Stimulated activated naive CD8-positive, alpha-beta T cell treated with anti-CD3 and anti-CD28 coated beads, Interleukin-15, Interleukin-2, amounts not matched to agents 100 ng/mL and 50 ng/mL, for 24 hours (primary cell): Measurements from ENCODE around the gene MAP2.

Experiments used
- H3K27ac Mint-ChIP-seq: one replicate; pipeline ENCODE4 v1.8.0; 2021; ENCODE audit warnings: mild to moderate bottlenecking, mixed read lengths
- H3K27me3 Mint-ChIP-seq: one replicate; pipeline ENCODE4 v1.8.0; 2021; ENCODE audit warnings: mixed read lengths
- H3K36me3 Mint-ChIP-seq: one replicate; pipeline ENCODE4 v1.8.0; 2021; ENCODE audit warnings: low read depth, mixed read lengths
- H3K4me1 Mint-ChIP-seq: one replicate; pipeline ENCODE4 v1.8.0; 2021; ENCODE audit warnings: low read depth, mixed read lengths
- H3K4me3 Mint-ChIP-seq: one replicate; pipeline ENCODE4 v1.8.0; 2021; ENCODE audit warnings: mild to moderate bottlenecking, mixed read lengths
- H3K9me3 Mint-ChIP-seq: one replicate; pipeline ENCODE4 v1.8.0; 2021; ENCODE audit warnings: mixed read lengths

The MAP2 gene

DNA sequence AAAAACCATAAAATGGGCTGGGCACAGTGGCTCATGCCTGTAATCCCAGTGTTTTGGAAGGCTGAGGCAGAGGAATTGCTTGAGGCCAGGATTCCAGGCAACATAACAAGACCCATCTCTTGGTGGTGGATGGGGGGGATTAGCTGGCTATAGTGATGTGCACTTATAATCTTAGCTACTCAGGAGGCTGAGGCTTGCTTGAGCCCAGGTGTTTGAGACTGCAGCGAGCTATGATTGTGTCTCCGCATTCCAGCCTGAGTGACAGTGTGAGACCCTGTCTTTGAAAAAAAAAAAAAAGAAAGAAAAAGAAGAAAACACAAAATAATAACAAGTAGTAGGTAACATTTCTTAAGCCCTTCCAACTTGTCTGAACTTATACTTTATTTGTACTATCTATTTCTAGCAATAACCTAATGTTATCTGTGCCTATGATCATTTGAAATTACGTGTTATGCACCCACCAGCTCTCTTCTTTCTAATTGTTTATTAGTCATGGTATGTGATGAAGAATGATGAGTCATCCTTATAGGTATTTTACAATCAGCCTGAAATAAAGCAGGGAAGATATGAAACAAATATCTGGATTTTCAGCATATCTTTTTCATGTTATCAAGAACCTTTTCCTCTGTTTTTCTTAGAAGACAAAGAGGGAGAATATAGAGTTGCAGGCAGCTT lies 218.4 kb downstream of the MAP2 start:
- no peaks in the 10 kb centered on the region for H3K4me1 Mint-ChIP-seq
- H3K36me3 Mint-ChIP-seq, result no peaks in the 10 kb centered on the region
- H3K27me3 Mint-ChIP-seq, result no peaks in the 10 kb centered on the region
- H3K9me3 Mint-ChIP-seq, result no peaks in the 10 kb centered on the region
- H3K27ac Mint-ChIP-seq, result no peak overlapping the region
- H3K4me3 Mint-ChIP-seq, result no peak overlapping the region

DNA sequence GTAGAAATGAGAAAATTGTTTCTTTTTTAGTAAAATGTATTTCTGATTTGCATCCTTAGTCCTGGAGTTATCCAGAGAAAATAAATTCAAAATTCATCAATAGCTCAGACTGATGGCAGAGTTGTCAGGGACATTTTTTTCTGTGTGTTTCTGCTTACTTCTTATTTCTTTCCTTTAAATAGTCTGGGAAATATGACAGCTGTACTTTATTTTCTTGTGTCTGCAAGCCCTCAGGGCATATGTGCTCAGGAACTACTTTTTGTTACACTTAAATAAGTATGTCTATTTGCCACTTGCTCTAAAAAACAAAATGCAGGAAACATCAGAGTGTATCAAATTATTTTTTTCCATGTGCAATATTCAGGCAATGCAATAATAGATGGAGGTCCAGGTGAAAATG lies 221.0 kb downstream of the MAP2 start:
- Mint-ChIP-seq H3K9me3 (no peaks in the 10 kb centered on the region), H3K27me3 (no peaks in the 10 kb centered on the region), H3K36me3 (no peaks in the 10 kb centered on the region), H3K4me1 (no peaks in the 10 kb centered on the region), H3K4me3 (no peak overlapping the region), H3K27ac (no peak overlapping the region)

DNA sequence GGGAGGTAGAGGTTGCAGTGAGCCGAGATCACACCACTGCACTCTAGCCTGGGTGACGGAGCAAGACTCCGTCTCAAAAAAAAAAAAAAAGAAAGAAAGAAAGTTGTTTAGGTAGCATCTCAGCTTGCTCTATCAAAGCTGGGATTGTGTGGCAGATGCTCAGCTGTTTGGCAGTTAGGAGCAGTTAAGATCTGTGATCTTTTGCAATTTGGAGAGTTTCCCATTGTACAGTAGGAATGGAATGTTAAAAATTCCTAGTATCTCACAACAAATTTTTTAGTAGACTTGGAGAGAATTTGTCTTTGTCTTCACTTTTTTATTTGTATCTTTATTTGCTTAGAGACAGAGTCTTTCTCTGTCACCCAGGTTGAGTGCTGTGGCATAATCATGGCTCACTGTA lies 224.9 kb downstream of the MAP2 start:
- H3K9me3 Mint-ChIP-seq, result no peaks in the 10 kb centered on the region
- H3K27me3 Mint-ChIP-seq, result no peaks in the 10 kb centered on the region
- no peaks in the 10 kb centered on the region for H3K36me3 Mint-ChIP-seq
- no peak overlapping the region for H3K4me3 Mint-ChIP-seq
- no peak overlapping the region for H3K27ac Mint-ChIP-seq
- H3K4me1 Mint-ChIP-seq, result no peaks in the 10 kb centered on the region

DNA sequence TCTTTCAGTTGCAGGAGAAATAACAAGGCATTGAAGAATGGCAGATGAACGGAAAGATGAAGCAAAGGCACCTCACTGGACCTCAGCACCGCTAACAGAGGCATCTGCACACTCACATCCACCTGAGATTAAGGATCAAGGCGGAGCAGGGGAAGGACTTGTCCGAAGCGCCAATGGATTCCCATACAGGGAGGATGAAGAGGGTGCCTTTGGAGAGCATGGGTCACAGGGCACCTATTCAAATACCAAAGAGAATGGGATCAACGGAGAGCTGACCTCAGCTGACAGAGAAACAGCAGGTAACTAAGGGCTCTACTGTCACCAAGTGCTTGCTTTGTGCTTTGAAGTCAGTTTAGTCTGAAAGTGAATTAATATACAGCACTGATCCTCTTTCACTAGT lies 229.3 kb downstream of the MAP2 start:
- Mint-ChIP-seq H3K4me3 (no peak overlapping the region), H3K27ac (no peak overlapping the region), H3K27me3 (no peaks in the 10 kb centered on the region), H3K9me3 (no peaks in the 10 kb centered on the region), H3K36me3 (no peaks in the 10 kb centered on the region), H3K4me1 (no peaks in the 10 kb centered on the region)

DNA sequence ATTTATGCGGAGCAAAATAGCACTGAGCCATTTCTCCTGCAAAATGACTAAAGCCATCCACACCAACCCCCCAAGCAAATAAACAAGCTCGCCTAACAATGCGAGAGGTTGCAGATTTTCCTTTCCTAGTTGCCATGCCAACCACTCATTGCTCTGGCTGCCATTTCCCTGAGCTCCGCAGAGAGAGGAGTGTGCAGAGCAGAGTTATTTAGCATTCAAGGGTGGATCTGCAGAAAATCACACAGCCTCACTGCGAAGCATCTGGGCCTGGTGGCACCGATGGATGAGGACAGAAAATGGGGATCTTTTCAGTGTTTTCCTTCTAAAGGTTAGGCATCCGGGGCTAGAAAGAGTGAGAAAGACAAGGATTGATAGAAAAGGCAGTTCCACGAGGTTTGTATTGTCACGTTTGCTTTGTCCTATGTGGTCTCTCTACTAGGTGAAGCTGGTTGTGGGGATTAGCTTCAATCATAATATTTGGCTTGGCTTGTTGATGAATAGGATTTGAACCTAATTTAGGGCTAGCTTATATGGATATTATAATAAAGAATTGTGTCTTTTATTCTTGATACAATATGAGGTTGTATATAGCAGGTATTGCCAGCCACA lies 237.5 kb downstream of the MAP2 start:
- Mint-ChIP-seq H3K4me3 (no peak overlapping the region), H3K27me3 (no peaks in the 10 kb centered on the region), H3K36me3 (no peaks in the 10 kb centered on the region), H3K9me3 (peaks cover 3% of the 10 kb centered on the region), H3K4me1 (no peaks in the 10 kb centered on the region), H3K27ac (no peak overlapping the region)

DNA sequence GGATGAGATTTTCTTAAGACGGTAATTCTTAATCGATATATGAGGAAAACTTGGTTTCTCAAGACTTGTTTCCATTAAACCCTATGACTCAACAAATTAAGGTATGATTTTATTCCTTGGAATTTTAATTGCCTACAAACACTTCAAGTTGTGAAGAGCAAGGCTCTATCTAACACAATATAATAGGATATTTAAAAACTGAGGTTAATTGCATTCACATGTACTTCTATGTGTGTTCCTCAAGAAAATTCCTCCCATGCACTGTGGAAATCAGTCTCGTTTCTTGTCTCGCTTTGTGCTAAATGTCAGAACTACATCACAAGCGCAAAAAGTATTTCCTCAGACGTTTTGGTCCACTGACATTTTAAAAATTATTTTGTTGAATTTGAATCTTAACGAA lies 238.2 kb downstream of the MAP2 start:
- H3K27me3 Mint-ChIP-seq, result no peaks in the 10 kb centered on the region
- no peaks in the 10 kb centered on the region for H3K4me1 Mint-ChIP-seq
- no peak overlapping the region for H3K27ac Mint-ChIP-seq
- H3K9me3 Mint-ChIP-seq, result peaks cover 3% of the 10 kb centered on the region
- no peaks in the 10 kb centered on the region for H3K36me3 Mint-ChIP-seq
- H3K4me3 Mint-ChIP-seq, result no peak overlapping the region

DNA sequence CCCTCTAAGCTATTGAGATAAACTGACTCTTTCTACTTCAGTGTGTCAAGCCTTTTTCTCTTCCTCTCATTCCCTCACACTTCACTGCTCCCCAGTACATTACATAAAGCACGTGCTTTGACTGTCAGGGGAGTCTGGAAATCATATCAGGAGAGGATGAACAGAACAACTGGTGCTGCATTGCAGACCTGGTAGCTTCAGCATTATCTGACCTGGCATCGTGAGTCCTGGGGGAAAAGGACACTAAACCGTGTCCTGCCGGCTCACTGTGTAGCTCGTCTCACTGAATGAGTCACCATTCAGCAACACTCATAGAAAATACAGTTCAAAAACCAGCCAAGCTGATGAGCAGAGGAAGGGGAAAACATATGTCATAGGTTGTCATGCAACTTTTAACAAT lies 239.3 kb downstream of the MAP2 start:
- peaks cover 5% of the 10 kb centered on the region for H3K27me3 Mint-ChIP-seq
- H3K36me3 Mint-ChIP-seq, result no peaks in the 10 kb centered on the region
- no peak overlapping the region for H3K27ac Mint-ChIP-seq
- H3K9me3 Mint-ChIP-seq, result peaks cover 8% of the 10 kb centered on the region
- no peaks in the 10 kb centered on the region for H3K4me1 Mint-ChIP-seq
- H3K4me3 Mint-ChIP-seq, result no peak overlapping the region

DNA sequence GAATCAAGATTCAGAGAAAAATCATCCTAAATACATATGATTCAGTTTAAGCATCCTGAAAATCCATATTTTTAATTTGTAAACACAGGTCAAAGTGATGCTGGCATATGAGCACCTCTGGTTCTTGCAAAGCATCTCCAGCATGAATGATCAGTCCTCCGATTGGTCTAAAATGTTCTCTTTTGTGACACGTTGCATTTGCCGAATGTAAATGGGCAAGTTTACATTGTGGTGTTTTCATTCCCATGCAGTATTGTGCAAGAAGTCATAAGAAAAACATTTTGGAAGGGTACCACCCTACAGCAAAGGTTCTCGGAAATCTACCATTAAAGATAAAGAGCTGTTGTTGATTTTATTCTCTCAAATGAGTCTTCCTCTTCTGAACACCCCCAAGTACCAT lies 239.8 kb downstream of the MAP2 start:
- Mint-ChIP-seq H3K4me1 (no peaks in the 10 kb centered on the region), H3K9me3 (peaks cover 8% of the 10 kb centered on the region), H3K27me3 (peaks cover 5% of the 10 kb centered on the region), H3K36me3 (no peaks in the 10 kb centered on the region), H3K4me3 (no peak overlapping the region), H3K27ac (no peak overlapping the region)

DNA sequence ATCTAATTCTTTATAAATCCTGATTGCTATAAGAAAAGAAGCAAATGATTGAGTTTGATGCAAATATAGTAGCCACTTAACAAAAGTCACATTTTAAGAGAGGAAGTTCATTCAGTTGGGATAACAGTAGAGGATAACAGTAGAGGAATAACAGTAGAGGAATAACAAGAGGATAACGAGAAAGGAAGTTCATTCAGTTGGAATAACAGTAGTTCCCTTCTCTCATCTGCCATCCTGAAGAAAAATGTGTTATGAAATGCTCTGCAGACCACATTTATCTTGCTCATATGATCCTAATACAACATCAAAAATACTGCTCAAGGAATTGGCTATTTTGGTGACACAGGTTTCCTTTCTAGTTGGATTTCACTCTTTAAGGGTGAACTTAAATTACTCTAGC lies 242.4 kb downstream of the MAP2 start:
- no peak overlapping the region for H3K27ac Mint-ChIP-seq
- H3K4me3 Mint-ChIP-seq, result no peak overlapping the region
- peaks cover 5% of the 10 kb centered on the region for H3K27me3 Mint-ChIP-seq
- peaks cover 4% of the 10 kb centered on the region for H3K9me3 Mint-ChIP-seq
- H3K4me1 Mint-ChIP-seq, result no peaks in the 10 kb centered on the region
- H3K36me3 Mint-ChIP-seq, result no peaks in the 10 kb centered on the region

DNA sequence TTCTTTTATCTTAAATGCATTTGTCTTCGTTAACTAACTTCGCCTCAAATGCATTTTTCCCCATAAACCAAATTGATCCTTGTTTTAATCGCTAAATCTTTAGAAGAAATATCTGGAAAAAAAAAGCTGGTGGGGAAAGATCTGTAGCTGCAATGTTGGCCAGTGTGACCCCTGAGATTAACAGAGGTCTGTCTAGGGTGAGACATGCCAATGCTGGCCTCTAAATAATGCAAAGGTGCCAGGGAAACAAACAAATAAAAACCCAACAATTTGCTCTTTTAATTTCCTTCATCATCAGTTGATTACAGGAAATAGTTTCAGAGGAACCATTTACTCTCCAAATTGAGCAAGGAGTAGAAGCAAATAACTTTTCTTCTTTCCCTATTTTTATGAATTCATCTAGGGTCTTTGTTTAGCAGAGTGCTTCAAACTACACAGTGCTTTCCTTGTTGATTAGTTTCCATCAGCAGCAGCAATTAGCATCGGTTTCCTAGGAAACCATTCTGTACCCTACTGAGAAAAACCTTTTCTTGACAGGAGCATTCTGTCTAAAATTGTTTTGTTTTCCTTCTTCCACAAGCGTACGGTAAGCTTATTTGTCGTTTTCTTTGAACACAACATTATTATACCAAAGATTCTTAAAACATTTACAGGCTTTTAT lies 247.3 kb downstream of the MAP2 start:
- H3K27me3 Mint-ChIP-seq, result peaks cover 5% of the 10 kb centered on the region
- H3K36me3 Mint-ChIP-seq, result no peaks in the 10 kb centered on the region
- no peak overlapping the region for H3K4me3 Mint-ChIP-seq
- peaks cover 4% of the 10 kb centered on the region for H3K9me3 Mint-ChIP-seq
- no peak overlapping the region for H3K27ac Mint-ChIP-seq
- H3K4me1 Mint-ChIP-seq, result no peaks in the 10 kb centered on the region

DNA sequence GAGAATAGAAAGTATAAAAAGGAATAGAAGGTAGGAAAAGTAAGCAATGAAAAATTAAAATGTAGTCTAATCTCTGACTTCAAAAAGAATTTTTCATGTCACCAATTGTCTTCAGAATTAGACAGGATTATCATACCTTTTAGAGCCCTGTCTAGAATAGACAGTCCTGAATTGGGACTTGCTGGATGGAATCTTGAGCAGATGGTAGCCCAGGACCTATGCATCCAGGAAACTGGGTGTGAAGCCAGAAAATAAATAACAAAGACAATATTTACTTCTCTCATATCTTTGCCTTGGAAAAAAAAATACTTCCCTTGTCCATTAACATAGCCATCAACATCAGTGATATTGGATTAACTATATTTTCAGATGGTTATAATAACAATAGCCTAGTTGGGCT lies 250.0 kb downstream of the MAP2 start:
- Mint-ChIP-seq H3K27me3 (no peaks in the 10 kb centered on the region), H3K36me3 (no peaks in the 10 kb centered on the region), H3K9me3 (no peaks in the 10 kb centered on the region), H3K4me3 (no peak overlapping the region), H3K27ac (no peak overlapping the region), H3K4me1 (no peaks in the 10 kb centered on the region)

DNA sequence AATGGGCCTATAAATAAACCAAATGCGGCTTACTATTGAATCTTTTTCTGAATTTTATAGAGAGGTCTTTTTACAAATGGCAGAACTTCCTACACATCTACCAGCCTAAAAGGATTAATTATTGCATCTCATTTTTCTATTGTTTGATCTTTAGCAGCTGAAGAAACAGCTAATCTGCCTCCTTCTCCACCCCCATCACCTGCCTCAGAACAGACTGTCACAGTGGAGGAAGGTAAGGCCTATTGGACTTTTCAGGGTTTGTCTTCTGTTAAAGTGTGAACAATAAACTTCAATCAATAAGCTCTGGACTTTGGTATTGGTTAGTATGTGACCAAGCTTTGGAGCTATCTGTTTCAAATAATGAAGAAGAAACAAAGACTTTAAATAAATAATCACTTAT lies 256.7 kb downstream of the MAP2 start:
- Mint-ChIP-seq H3K4me1 (no peaks in the 10 kb centered on the region), H3K4me3 (no peak overlapping the region), H3K27me3 (no peaks in the 10 kb centered on the region), H3K27ac (no peak overlapping the region), H3K36me3 (no peaks in the 10 kb centered on the region), H3K9me3 (no peaks in the 10 kb centered on the region)

DNA sequence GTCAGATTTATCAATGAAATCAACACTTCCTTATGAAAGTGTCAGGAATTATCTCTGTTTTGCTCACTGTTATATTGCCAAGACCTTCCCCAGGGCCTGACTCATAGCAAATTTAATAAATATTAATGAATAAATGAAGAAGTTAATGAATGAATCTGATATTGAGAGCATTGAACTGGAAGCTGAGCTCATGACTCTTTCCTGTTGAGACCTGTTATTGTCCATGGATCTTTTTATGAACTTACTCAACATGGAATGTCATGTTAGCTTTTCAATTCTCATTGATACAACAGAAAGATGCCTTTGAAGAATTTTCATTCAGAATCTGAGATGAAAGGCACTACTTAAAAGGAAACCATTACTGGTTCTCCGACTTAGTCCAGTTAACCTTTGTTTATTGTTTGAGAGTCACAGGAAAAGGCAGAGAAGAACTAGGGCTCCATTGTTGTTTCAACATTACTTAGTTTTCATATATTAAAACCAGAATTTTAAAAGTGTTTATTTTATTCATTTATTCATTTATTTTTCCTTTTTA lies 257.4 kb downstream of the MAP2 start:
- Mint-ChIP-seq H3K4me1 (no peaks in the 10 kb centered on the region), H3K9me3 (no peaks in the 10 kb centered on the region), H3K27me3 (no peaks in the 10 kb centered on the region), H3K36me3 (no peaks in the 10 kb centered on the region), H3K4me3 (no peak overlapping the region), H3K27ac (no peak overlapping the region)

DNA sequence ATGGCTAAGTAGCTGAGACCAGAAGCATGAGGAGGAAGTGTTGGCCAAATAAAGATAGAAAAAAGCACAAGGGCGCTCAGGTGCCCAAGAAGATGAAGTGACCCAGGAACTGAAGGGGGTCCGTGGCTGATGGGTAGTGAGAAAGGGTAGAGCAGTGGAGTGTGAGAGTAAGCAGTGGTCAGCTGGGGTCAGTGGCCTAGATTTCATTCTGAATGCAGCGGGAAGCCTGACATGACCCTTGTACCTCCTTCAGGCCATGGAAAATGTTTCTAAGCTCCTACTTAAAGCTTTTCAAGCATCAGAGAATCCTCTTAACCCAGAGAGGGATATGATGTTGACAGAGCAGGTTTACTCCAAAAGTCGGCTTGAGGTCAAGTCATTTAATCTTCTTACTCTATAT lies 258.8 kb downstream of the MAP2 start:
- Mint-ChIP-seq H3K4me3 (no peak overlapping the region), H3K9me3 (no peaks in the 10 kb centered on the region), H3K4me1 (no peaks in the 10 kb centered on the region), H3K27me3 (no peaks in the 10 kb centered on the region), H3K36me3 (no peaks in the 10 kb centered on the region), H3K27ac (no peak overlapping the region)

DNA sequence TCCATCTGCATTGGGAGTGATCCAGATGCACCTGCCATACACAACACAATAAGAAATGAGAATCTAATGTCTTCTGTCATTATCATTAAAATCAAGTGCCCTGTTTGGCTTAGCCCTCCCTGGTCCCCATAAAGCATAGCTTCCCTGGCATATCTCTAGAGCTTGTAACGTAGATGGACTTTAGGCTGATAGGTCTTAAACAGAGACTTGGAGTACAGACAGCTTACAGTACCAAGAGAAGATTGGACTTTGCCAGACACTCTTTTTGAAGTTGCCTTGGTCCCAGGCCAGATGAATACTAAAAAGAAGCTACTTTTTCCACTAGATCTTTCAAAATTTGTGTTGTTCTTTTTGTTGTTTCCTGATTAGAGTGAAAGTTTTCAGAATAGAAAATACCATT lies 261.5 kb downstream of the MAP2 start:
- Mint-ChIP-seq H3K36me3 (no peaks in the 10 kb centered on the region), H3K4me3 (no peak overlapping the region), H3K27ac (no peak overlapping the region), H3K27me3 (no peaks in the 10 kb centered on the region), H3K4me1 (no peaks in the 10 kb centered on the region), H3K9me3 (no peaks in the 10 kb centered on the region)
